GM06990 (cell line): ENCODE data around the gene KCNE3.

Experiments
- DNase-seq: peaks from one replicate; pipeline ENCODE4 v3.0.0-alpha.2; 2011; ENCODE audit not compliant: insufficient read length; ENCODE audit errors: extremely low read depth
- H3K27me3 ChIP-seq: replicated peaks from 2 replicates; pipeline ENCODE4 v1.6.0; 2011; ENCODE audit warnings: low read length; ENCODE audit not compliant: control insufficient read depth, insufficient read depth
- H3K36me3 ChIP-seq: 2 replicates; pipeline ENCODE4 v1.5.1; 2011; ENCODE audit warnings: low read length; ENCODE audit not compliant: control insufficient read depth, insufficient read depth
- H3K4me3 ChIP-seq: replicated peaks from 2 replicates; pipeline ENCODE4 v1.5.1; 2011; ENCODE audit warnings: low read depth, mild to moderate bottlenecking, control low read depth, low read length
- CTCF ChIP-seq: IDR thresholded peaks from 2 replicates; pipeline ENCODE4 v1.5.1; 2011; ENCODE audit warnings: low read length, control low read depth, mild to moderate bottlenecking, inconsistent platforms; ENCODE audit not compliant: insufficient read depth, poor library complexity, severe bottlenecking

KCNE3 gene

GRCh38 chr11:74437441-74438042 is 29.8 kb downstream of the KCNE3 start:
- no peaks in the 10 kb centered on the region for H3K36me3 ChIP-seq

GRCh38 chr11:74434528-74434927 is 32.8 kb downstream of the KCNE3 start:
- TF ChIP-seq CTCF = no peak
- DNase-seq = no peak
- H3K36me3 ChIP-seq = no peaks in the 10 kb centered on the region
- H3K27me3 ChIP-seq = no peaks in the 10 kb centered on the region
- no peak overlapping the region for H3K4me3 ChIP-seq

More at GRCh38 chr11:74437441-74438042, 29.8 kb downstream of the KCNE3 start:
- Histone ChIP-seq H3K4me3 (no peak overlapping the region), H3K27me3 (no peaks in the 10 kb centered on the region)
- DNase-seq = no peak
- no peak for TF ChIP-seq CTCF

- H3K36me3 ChIP-seq = no peaks in the 10 kb centered on the region
- DNase-seq = no peak
- no peaks in the 10 kb centered on the region for H3K27me3 ChIP-seq
- no peak overlapping the region for H3K4me3 ChIP-seq
- no peak for TF ChIP-seq CTCF
These were observed 38.1 kb downstream of the KCNE3 start for GRCh38 chr11:74429205-74429604.

DNA sequence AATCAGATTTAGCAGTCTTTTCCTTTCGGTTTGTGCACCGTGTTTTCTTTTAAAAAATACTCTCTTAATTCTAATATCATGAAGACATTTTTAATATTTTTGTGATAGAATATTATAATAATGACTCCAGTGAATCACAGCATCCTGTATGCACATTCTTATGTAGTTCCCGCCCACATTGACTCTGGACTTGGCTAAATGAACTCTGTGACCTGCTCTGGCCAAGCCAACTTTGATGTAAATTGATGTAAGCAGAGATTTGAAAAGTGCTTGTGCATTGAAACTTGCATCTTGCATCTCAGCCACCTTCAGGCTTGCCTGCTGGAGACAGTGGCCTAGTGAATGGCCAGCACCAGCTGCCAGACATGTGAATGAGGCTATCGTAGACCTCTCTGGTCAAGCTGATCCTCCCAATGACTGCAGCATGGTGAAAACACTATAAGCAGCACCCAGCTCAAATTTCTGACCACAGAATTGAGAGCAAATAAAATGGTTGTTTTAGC is 39.9 kb downstream of the KCNE3 start:
- Histone ChIP-seq H3K27me3 (no peaks in the 10 kb centered on the region), H3K4me3 (no peak overlapping the region), H3K36me3 (no peaks in the 10 kb centered on the region)
- no peak for TF ChIP-seq CTCF
- DNase-seq = no peak

- TF ChIP-seq CTCF = no peak
These were observed 42.2 kb downstream of the KCNE3 start for GRCh38 chr11:74425100-74425499.

DNA sequence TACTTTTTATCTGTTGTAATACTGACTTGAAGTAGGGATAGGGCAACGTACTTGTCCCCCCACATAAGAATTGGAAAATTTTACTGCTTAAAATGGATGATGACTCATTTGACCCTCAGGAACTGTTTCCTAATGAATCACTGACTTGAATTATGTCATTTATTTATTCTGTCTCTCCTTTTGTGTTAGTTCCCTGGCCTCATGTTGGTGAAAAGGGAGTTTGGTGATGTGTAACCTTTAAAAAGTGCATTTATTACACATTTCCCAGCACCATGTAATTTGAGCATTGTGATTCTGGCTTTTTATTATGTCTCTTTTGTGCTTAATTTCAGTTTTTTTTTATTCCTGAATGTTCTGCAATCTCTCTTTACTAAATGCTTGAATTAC is 48.8 kb downstream of the KCNE3 start:
- TF ChIP-seq CTCF = no peak
- Histone ChIP-seq H3K27me3 (no peaks in the 10 kb centered on the region), H3K36me3 (no peaks in the 10 kb centered on the region), H3K4me3 (no peak overlapping the region)
- no peak for DNase-seq

More at GRCh38 chr11:74425100-74425499, 42.2 kb downstream of the KCNE3 start:
- Histone ChIP-seq H3K27me3 (no peaks in the 10 kb centered on the region), H3K4me3 (no peak overlapping the region), H3K36me3 (no peaks in the 10 kb centered on the region)
- no peak for DNase-seq
